Nephron progenitor cell (in vitro differentiated cells): Measurements from ENCODE around the gene PFKP.

Source experiments
- DNase-seq: peaks from one replicate; pipeline ENCODE4 v3.0.0; 2021
- H3K27ac Mint-ChIP-seq: 2 replicates; pipeline ENCODE4 v1.8.0; 2021; ENCODE audit warnings: mild to moderate bottlenecking, moderate library complexity, mixed read lengths
- H3K27me3 Mint-ChIP-seq: 2 replicates; pipeline ENCODE4 v1.8.0; 2021; ENCODE audit warnings: mild to moderate bottlenecking, low read depth, mixed read lengths; ENCODE audit not compliant: poor library complexity
- H3K36me3 Mint-ChIP-seq: 2 replicates; pipeline ENCODE4 v1.8.0; 2021; ENCODE audit warnings: low read depth, mixed read lengths
- H3K4me1 Mint-ChIP-seq: 2 replicates; pipeline ENCODE4 v1.8.0; 2021; ENCODE audit warnings: mixed read lengths
- H3K4me3 Mint-ChIP-seq: 2 replicates; pipeline ENCODE4 v1.8.0; 2021; ENCODE audit warnings: mild to moderate bottlenecking, moderate library complexity, mixed read lengths
- H3K9me3 Mint-ChIP-seq: 2 replicates; pipeline ENCODE4 v1.8.0; 2021; ENCODE audit warnings: mild to moderate bottlenecking, moderate library complexity, mixed read lengths
- CTCF ChIP-seq: fragments of 200-600 bp; sonication (generic); IDR thresholded peaks from 2 replicates; pipeline ENCODE4 v1.5.0; 2021; ENCODE audit warnings: antibody characterized with exemption

Gene PFKP

DNA sequence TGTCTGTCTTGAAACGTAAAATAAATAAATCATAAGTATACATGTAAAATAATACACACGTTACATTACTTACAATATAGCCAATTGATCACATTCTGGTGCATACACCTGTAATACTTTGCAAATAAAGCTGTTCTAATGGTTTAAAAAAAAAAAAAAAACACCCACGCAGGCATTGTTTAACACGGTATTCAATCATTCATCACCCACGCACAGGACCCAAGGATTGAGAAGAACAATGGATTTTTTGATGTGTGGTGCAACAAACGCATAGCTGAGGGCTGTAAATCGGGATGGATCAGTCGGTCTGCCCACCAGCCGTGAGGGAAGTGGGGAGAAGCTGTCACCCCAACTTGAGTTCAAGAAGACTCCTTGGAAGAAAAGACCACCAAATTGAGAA lies 96.5 kb downstream of the PFKP start:
- no peak overlapping the region for H3K27ac Mint-ChIP-seq
- peaks cover 11% of the 10 kb centered on the region for H3K4me1 Mint-ChIP-seq
- no peak for TF ChIP-seq CTCF
- no peaks in the 10 kb centered on the region for H3K9me3 Mint-ChIP-seq
- no peaks in the 10 kb centered on the region for H3K27me3 Mint-ChIP-seq
- no peak for DNase-seq
- H3K36me3 Mint-ChIP-seq = peaks cover 92% of the 10 kb centered on the region
- H3K4me3 Mint-ChIP-seq = no peak overlapping the region

- no peak for DNase-seq
- Mint-ChIP-seq H3K9me3 (no peaks in the 10 kb centered on the region), H3K36me3 (peaks cover 85% of the 10 kb centered on the region), H3K4me3 (no peak overlapping the region), H3K27ac (no peak overlapping the region), H3K27me3 (no peaks in the 10 kb centered on the region), H3K4me1 (peaks cover 16% of the 10 kb centered on the region)
- no peak for TF ChIP-seq CTCF
Measured at GRCh38 chr10:3165196-3165595, 97.8 kb downstream of the PFKP start.

- DNase-seq = no peak
- peaks cover 74% of the 10 kb centered on the region for H3K36me3 Mint-ChIP-seq
- H3K9me3 Mint-ChIP-seq = no peaks in the 10 kb centered on the region
- H3K27me3 Mint-ChIP-seq = no peaks in the 10 kb centered on the region
- H3K4me3 Mint-ChIP-seq = no peak overlapping the region
- peaks cover 11% of the 10 kb centered on the region for H3K4me1 Mint-ChIP-seq
- no peak for TF ChIP-seq CTCF
- H3K27ac Mint-ChIP-seq = no peak overlapping the region
Measured at GRCh38 chr10:3166496-3167290, 99.3 kb downstream of the PFKP start.

DNA sequence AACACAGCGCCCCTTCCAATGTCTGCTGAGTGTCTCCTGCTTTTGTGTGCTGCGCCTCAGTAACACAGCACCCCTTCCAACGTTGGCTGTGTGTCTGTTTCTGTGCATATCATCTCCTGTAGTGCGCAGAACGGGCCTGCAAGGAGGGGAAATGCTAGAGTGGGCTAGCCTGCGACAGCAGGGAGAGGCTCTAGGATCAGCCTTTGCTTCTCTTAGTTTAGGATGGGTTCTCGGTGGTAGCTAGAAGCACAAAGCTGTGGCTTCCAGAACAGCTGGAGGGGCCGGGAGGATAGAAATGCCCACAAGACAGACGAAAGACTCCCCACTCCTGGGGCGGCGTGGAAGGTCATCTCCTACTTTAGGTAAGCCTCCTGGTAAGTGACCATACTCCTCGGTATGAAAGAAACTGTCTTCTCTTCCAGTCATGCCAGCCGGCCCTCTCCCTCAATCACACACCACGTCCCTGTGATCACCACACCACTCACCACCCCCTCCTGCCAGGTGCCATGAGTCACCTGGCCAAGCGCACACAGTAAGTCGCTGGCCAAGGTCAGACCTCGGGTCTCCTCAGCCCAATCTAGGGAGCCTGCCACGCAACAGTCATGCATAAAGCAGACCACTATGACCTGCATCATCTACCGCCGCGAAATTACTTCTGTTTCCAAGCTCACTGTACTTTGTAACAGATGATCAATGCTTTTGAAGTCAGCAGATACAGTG lies 100.4 kb downstream of the PFKP start:
- H3K36me3 Mint-ChIP-seq = peaks cover 63% of the 10 kb centered on the region
- no peak for TF ChIP-seq CTCF
- H3K4me1 Mint-ChIP-seq = peaks cover 16% of the 10 kb centered on the region
- H3K9me3 Mint-ChIP-seq = no peaks in the 10 kb centered on the region
- H3K27ac Mint-ChIP-seq = no peak overlapping the region
- peaks cover 3% of the 10 kb centered on the region for H3K27me3 Mint-ChIP-seq
- no peak for DNase-seq
- H3K4me3 Mint-ChIP-seq = no peak overlapping the region

DNA sequence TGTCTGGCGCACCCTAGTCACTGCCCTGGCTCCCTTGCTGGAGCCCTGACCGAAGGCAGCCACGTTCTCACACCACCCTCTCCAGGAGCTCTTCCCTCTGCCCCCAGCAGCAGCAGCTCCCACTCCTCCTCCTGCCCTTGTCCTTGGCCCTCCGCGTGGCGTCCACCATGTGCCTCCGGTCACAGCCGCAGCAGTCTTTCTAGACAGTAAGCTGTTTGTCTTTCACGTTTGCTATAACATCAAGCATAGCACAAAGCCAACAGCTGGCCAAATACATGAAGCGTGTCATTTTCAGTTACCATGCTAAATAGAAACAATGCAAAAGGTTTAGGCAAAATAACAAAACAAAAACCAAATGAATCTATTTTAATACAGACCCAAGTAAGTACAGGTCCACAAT lies 101.9 kb downstream of the PFKP start:
- Mint-ChIP-seq H3K27me3 (peaks cover 6% of the 10 kb centered on the region), H3K4me3 (no peak overlapping the region), H3K9me3 (no peaks in the 10 kb centered on the region), H3K36me3 (peaks cover 49% of the 10 kb centered on the region), H3K27ac (peak overlapping the region; percentile 67), H3K4me1 (peaks cover 16% of the 10 kb centered on the region)
- DNase-seq = no peak
- no peak for TF ChIP-seq CTCF
